ENCODE results near the gene GNG12. TPM values are rescaled to one million over a fixed set of nuclear protein-coding genes. Genes with fewer than 3 reads are reported as not detected.

Gene GNG12
- total and polyA plus RNA-seq, 9 of the 15 experiments (the other 6 are each of a cell fraction or from before 2014, with no cell fraction given): 2.6 to 6.0 (median 4.1) TPM

GRCh38 chr1:67686267-67687197 is 146.7 kb downstream of the GNG12 start (continued):
- no peak for TF ChIP-seq U2AF1 (optimal IDR thresholded peaks at IDR 0.05; ENCODE audit: low read depth, low read length)
- TF ChIP-seq ZBTB40 (IDR thresholded peaks at IDR 0.05): peak; percentile 34; the same call in 1 of the 2 replicates
- no peak; the same call in 1 of the 2 replicates for TF ChIP-seq ZBTB40 (CRISPR knock-in tag; IDR thresholded peaks at IDR 0.05)
- TF ChIP-seq C11orf30 (IDR thresholded peaks at IDR 0.05; ENCODE audit: low read depth): peak; percentile 91
- TF ChIP-seq NR0B1 (IDR thresholded peaks at IDR 0.05; ENCODE audit: partially characterized antibody): no peak
- TF ChIP-seq RBM17 (IDR thresholded peaks at IDR 0.05; ENCODE audit: borderline replicate concordance, low read depth, low read length): no peak
- TF ChIP-seq SRSF9 (IDR thresholded peaks at IDR 0.05; ENCODE audit: borderline replicate concordance, low read depth, low read length): no peak
- TF ChIP-seq BRD9 (IDR thresholded peaks at IDR 0.05; ENCODE audit: low read depth, partially characterized antibody): peak; percentile 62
- TF ChIP-seq BRF1 (IDR thresholded peaks at IDR 0.05; ENCODE audit: borderline replicate concordance, extremely low read depth, insufficient read length): no peak

Measured in K562 (cell line).